Upper lobe of left lung (tissue), 4 donors: ENCODE results near the gene ADGRG1.

ENCODE experiments used
- EP300 ChIP-seq, 4 donors: sonication (generic); formaldehyde crosslinking; IDR thresholded peaks; one replicate each; pipeline ENCODE4 v1.5.1; 2017; ENCODE audit warnings: antibody characterized with exemption in 4 of 4, control low read depth in 2 of 4
- POLR2A ChIP-seq, 4 donors: fragments of 450-650 bp; IDR thresholded peaks; one replicate each; pipeline ENCODE4 v1.5.1; 2016 to 2017; ENCODE audit warnings: antibody characterized with exemption in 4 of 4, mild to moderate bottlenecking in 2 of 4
- POLR2AphosphoS5 ChIP-seq, 2 donors: sonication (generic); formaldehyde crosslinking; IDR thresholded peaks; one replicate each; pipeline ENCODE4 v1.5.1; 2017; ENCODE audit warnings: antibody characterized with exemption in 2 of 2
- TF ChIP-seq, protein P1 (sequence below), 6 experiments: fragments of 450-650 bp in 4 of 6; fragments of 200-600 bp in 2 of 6; sonication (generic) in 2 of 6; IDR thresholded peaks; one replicate each; pipeline ENCODE4 v1.5.1; 2016 to 2019; ENCODE audit warnings: antibody characterized with exemption in 6 of 6

DNA sequence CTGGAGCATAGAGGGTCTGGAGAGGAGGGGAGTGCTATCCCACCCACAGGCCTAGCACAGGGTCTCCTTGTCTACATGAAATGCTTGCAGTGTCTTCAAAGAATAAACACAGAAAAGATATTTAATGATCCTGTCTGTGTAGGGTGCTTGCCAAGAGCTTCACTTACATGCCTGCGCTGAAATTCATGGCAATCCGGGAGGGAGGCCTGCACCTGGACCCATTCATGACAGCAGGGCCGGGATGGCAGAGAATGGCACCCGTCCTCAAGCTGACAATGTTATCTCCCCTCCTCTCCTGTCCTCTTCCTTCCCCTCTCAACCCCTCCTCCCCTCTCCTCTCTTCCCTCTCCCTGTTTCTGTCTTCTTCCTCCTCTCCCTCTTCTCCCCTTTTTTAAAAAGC, 41.8 kb downstream of the ADGRG1 start:
- TF ChIP-seq, protein P1, sequence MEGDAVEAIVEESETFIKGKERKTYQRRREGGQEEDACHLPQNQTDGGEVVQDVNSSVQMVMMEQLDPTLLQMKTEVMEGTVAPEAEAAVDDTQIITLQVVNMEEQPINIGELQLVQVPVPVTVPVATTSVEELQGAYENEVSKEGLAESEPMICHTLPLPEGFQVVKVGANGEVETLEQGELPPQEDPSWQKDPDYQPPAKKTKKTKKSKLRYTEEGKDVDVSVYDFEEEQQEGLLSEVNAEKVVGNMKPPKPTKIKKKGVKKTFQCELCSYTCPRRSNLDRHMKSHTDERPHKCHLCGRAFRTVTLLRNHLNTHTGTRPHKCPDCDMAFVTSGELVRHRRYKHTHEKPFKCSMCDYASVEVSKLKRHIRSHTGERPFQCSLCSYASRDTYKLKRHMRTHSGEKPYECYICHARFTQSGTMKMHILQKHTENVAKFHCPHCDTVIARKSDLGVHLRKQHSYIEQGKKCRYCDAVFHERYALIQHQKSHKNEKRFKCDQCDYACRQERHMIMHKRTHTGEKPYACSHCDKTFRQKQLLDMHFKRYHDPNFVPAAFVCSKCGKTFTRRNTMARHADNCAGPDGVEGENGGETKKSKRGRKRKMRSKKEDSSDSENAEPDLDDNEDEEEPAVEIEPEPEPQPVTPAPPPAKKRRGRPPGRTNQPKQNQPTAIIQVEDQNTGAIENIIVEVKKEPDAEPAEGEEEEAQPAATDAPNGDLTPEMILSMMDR (IDR thresholded peaks at IDR 0.05): no peak
- TF ChIP-seq POLR2A (IDR thresholded peaks at IDR 0.05): no peak
- no peak for TF ChIP-seq POLR2AphosphoS5 (IDR thresholded peaks at IDR 0.05)
- no peak for TF ChIP-seq EP300 (IDR thresholded peaks at IDR 0.05)
